Suppressor macrophage treated with lipopolysaccharide for 4 hours (primary cell): Measurements from ENCODE around the gene PSMD10.

Experiments used
- DNase-seq: peaks from one replicate; pipeline ENCODE4 v3.0.0-alpha.2; 2020

PSMD10 gene

DNA sequence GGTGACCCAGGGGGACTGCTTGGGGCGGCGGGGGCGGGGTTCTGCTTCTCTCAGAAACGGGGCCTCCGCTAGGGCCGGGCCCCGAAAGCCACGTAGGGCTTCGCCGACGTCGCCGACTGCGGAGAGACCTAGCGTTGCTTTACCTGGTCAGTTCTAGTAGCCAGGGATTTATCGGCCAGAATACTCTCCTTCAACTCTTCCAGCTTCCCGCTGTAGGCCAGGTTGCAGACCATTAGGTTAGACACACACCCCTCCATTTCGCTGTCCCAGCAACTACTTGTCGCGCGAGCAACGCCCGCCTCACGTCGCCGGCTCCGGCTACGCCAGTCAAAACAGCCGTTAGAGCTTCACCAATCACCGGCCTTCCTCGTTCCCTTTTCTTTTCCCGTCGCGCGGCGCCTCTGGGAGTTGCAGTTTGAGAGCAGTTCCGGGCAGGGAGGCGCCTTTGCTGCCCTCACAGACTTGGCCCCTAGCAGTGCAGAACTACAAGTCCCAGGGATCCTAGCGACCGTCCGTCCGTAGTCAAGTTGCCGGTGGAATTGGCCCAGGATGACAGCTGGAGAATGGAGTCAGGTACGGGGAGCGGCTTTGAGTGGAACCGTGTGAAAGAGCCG, at the start of gene PSMD10, which contains the start of gene ATG4A:
PSMD10 (minus strand) TSS at position 279 of the 614 bp plus-strand sequence; CDS start at position 257, 22 bp downstream.
ATG4A (plus strand) TSS at position 515 of the 614 bp plus-strand sequence; CDS start at position 564, 49 bp downstream.
- peak; percentile 93 for DNase-seq

- peak; percentile 12 for DNase-seq
Measured at GRCh38 chrX:108138814-108139702, 47.7 kb upstream of the PSMD10 start.

DNA sequence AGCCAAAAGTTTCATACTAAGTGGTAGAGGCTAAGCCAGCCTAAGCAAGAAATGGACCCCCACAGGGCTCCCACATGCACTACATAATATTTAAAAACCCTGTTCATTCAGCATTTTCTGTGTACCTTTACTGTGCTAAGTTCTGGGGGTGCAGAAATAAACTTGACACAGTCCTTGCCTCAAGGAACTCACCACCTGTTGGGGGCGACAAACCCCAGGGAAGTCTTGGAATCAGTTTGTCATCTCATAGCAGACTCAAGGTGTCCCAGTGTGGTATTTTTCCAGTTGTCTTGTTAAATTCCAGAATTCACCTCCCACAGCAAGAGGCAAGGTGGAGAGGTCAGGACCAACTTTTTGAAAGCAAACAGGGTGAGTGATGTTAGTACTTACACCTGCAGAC, 43.4 kb upstream of the PSMD10 start:
- no peak for DNase-seq

- DNase-seq = no peak
Measured at GRCh38 chrX:108132876-108133275, 41.5 kb upstream of the PSMD10 start.

DNA sequence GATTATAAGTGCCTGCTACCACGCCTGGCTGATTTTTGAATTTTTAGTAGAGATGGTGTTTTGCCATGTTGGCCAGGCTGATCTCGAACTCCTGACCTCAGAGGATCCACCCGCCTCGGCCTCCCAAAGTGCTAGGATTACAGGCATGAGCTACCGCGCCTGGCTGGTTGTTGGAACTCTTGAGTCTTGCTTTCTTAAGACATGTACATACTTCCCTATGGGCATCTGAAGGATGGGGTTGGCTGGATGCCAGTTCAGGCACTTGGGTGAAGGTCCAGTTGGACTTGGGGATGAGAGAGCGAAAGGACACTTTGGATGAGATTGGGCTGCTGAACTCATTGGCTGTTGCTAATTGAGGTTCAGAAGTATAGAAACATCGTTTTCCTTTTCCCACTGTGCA, 40.7 kb upstream of the PSMD10 start:
- no peak for DNase-seq

DNA sequence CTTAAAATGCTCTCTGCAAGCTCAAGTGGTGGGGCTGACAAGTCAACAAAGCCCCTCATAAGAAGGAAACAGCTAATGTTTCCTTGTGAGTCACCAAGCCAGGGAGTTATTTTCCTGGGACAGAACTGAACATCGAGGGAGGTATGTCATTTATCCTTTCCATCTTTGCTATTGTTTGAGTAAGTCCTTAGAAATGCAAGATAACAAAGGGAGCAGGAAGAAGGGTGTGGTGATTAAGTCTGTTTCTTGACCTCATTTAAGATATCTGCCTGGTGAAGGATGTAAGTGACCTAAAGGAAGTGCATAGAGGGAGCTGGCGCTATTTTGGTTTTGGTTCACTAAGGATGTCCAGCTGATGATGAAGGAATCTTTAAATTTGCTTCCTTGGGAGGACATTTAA, 40.1 kb upstream of the PSMD10 start:
- DNase-seq = no peak

- no peak for DNase-seq
Measured at GRCh38 chrX:108130889-108131288, 39.5 kb upstream of the PSMD10 start.

- no peak for DNase-seq
Measured at GRCh38 chrX:108127152-108127551, 35.8 kb upstream of the PSMD10 start.

DNA sequence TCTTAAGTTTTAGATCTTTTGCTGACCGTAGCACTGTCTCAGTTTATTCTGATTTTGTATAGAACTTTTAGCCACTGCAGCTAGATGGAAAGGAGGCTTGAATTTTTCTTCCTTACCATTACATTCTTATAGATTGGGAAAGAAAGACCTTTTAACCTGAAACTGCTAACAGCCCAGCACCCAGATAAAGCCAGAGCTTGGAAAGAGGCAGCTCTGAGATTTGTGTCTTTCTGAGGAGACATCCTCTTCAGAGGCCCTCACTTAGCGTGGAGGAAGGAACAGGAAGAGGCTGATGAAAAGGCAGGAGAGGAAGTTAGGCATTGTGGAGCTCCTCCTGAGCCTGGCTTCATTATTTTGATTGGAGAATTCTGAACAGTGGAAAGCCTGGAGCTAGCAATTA, 35.3 kb upstream of the PSMD10 start:
- DNase-seq = no peak

- no peak for DNase-seq
Measured at GRCh38 chrX:108123591-108124366, 32.4 kb upstream of the PSMD10 start.

- no peak for DNase-seq
Measured at GRCh38 chrX:108122748-108123147, 31.4 kb upstream of the PSMD10 start.

GRCh38 chrX:108121291-108121690, 29.9 kb upstream of the PSMD10 start:
- DNase-seq = no peak

DNA sequence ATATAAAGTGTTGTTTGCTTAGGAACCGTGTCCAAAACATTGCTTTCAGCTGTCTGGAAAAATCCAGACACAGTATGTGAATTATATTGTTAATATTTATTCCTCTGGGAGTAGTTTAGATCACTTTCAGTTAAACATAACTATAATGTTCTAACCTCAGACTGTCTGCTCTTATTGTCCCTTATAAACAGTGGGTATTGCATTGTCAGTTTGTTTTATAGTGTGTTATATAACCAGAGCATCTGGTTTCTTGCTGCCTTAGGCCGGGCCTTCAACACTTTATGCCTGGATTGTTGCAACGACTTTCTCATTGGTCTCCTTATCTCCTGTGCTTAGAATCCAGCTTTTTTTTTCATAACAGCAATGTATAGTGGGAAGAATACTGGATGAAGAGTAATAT, 26.6 kb upstream of the PSMD10 start:
- DNase-seq = no peak

GRCh38 chrX:108114541-108114940, 23.2 kb upstream of the PSMD10 start:
- DNase-seq = no peak

GRCh38 chrX:108105473-108105872, 14.1 kb upstream of the PSMD10 start:
- no peak for DNase-seq

GRCh38 chrX:108097380-108097779, 6.0 kb upstream of the PSMD10 start:
- DNase-seq = no peak

- DNase-seq = no peak
Measured at GRCh38 chrX:108091878-108092291, 543 bp upstream of the PSMD10 start.

DNA sequence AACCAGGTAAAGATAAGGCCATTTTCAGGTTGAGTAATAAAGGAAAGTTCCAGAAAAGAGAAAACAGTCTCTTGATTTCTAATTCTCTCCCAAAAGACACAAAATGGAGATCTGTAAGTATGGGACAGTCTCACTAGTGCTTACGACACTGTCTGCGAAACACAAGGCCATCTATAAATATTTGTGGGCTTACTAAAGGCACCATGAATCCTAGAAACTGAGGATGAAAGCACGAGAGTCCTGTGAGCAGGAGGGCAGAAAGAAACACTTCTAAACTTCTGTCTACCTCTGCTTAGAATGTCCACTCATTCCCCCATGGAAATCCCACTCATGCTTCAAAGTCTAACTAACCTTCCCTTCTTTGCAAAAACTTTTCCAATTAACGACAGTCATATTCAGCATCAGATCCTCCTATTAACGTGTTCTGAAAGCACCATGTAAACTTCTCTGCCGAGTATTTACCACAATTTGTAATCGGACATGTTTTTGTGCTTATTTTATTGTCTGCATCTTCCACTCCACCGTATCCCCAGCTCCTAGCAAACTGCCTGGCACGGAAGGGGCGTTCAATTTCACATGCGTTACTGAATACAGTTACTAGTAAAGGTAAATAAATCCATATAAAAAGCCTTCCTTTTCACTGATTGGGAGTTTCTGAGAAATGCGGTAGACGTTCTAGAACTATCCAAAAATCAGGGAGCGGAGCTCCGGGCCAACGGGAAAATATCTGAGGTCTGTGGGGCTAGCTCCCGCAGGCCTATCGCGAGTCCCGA, 665 bp downstream of the PSMD10 start:
- DNase-seq = peak; percentile 4

DNA sequence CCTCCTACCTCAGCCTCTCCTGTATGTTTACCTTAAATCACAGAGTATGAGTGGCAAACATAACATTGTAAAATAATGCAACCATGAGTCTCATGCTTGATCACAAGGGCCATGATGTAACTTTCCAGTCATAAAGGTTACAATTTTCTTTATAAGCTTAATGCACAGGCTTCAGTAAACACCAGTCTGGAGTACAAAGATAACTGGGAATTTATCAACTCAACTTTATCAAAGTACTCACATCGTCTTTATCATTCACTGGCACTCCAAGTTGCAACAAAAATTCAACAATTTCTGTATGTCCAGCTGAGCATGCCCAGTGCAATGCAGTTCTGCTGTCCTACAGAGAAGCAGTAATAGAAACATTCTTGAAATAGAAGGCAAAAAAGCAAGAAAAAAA, 2.8 kb downstream of the PSMD10 start:
- no peak for DNase-seq

GRCh38 chrX:108087792-108088191, 3.5 kb downstream of the PSMD10 start:
- no peak for DNase-seq

GRCh38 chrX:108081110-108081509, 10.2 kb downstream of the PSMD10 start:
- no peak for DNase-seq

GRCh38 chrX:108072746-108073145, 18.6 kb downstream of the PSMD10 start:
- no peak for DNase-seq

DNA sequence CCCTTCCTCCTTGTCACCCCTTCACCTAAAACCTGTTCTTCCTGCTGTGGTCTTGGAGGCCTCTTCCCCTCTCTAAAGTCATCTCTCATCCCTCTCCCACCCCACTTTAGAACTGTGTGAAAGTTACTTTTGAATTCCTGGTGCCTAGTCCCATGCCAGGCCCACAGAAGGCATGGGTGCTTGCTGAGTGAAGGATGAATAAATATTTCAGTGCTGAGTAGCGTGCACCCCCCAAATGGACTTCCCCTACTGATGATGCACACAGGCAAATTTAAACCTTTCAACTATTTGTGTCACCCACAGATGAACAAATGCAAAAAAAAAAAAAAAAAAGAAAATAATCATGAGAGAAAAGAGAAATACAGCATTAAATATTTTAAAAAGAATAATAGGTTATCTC, 19.8 kb downstream of the PSMD10 start:
- no peak for DNase-seq
